Measurements from ENCODE around the gene FARP2.
"Not testable (repeated sequence)": the region's sequence is repeated elsewhere in the genome, so short reads cannot be mapped to it uniquely, and the experiment has no call there.

Gene FARP2

DNA sequence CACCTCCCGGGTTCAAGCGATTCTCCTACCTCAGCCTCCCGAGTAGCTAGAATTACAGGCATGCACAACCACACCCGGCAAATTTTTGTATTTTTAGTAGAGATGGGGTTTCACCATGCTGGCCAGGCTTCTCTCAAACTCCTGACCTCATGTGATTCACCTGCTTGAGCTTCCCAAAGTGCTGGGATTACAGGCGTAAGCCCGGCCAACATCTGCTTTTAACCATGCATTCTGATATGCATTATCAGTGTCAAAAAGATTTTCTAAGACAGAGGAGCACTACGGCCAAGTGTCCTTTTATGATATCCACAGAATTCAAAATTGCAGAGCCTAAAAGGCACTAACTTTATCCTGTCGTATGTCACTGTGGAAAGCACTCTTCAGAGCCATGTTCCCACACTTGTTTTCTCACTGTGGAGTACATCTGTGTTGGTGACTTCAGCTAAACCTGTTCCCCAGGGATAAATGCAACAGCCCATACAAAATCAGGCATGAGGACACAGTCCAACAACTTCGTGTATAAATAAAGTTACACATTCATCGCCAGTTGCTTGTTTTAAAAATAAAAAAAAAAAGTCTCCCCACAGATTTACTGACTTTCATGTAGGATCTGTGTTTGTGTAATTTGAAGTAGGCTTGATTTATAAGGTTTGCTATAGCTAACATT, 95.9 kb downstream of the FARP2 start:
- in situ Hi-C loops (cut with MboI; ENCODE audit: low sequenced_read_pairs): no loop called here

DNA sequence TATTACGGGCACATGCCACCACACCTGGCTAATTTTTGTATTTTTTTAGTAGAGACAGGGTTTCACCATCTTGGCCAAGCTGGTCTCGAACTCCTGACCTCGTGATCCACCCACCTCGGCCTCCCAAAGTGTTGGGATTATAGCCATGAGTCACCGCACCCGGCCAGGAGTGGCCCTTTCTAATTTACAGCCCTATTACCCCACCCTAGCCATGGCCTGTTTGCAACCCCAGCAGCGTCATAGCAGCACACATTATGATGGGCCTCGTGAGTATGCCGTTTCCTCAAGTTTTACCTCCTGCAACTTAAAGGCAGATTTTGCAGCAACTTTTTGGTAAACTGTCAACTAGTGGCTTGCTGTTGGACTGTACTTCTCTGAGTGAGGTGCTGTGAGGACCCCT, 97.8 kb downstream of the FARP2 start:
- in situ Hi-C loops (cut with MboI; ENCODE audit: low sequenced_read_pairs): not testable (repeated sequence)

DNA sequence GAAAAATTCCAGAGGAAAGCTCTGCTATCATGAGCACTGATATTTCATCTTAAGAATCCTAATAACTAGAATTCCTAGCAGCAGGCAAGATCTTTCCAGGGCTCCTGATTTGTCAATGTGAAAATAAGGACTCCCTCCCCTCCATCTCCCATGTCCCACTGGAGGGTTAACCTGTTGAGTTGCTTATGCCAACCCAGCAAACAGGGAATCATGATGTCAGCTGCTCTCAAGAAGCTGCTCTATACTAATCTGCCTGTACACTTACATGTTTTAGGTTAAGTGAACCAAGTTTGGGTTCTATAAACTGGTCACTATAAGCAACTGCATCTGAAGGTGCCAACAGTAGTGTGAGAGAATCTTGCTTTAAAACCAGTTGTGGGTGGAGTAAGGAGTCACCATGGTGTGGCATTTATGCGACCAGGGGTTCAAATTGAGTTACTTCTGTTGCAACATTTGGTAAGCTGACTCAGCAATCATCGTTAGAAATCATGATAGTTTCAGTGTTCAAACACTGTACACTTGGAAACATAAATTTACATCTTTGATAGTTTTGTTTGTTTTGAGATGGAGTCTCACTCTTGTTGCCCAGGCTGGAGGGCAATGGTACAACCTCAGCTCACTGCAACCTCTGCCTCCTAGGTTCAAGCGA, 98.9 kb downstream of the FARP2 start:
- in situ Hi-C loops (cut with MboI; ENCODE audit: low sequenced_read_pairs): no loop called here

DNA sequence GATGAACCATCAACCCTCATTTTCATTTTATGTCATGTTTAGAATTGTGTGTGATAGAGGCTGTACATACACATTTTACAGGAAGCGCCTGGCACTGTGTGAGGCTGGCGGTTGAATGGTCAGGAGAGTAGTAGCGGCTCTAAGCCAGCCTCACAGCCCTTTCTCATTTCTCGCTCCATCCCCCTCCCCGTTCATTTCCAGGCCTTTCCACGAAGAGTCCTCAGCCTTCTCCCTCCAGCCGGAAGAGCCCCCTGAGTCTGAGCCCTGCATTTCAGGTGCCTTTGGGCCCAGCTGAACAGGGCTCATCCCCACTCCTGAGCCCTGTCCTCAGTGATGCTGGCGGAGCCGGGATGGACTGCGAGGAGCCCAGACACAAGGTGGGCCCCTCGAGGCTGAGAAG, 100.5 kb downstream of the FARP2 start:
- in situ Hi-C loops (cut with MboI; ENCODE audit: low sequenced_read_pairs): no loop called here

DNA sequence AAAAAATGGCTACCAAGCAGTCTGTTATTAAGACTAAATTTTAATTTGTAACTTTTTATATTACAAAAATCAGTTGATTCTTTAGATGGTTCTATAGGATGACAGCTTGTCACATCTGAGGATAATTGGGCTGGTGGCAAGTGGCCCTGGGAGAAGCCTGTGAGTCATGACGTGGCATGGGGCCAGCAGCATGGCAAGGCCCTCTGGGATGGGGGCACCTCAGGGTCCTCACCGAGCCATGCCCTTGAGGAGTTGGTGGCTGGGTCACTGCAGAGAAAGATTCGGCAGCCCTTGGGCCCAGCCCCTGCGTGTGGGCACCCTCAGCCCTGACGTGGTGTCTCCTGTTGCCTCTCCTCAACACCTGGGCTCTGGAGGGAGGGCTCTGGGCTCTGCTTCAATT, 102.6 kb downstream of the FARP2 start:
- in situ Hi-C loops (cut with MboI; ENCODE audit: low sequenced_read_pairs): no loop called here

DNA sequence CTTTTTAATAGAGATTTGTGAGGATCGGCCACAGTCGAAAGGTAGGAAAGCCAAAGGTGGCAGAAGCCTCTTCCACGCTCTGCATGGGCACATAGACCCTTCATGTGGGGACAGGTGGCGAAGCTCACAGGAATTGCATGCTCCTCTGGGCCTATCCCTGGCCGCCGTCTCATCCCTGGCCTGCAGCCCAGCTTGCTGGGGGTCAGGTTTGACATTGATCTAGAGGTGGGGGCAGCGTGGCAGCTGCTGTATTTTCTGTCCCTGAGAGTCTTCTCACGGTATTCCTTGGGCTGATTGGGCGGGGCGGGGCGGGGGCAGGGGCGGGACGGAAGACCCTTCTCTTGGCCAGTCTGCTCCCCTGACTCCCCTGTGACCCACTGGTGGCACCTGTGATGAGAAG, 103.4 kb downstream of the FARP2 start:
- in situ Hi-C loops (cut with MboI; ENCODE audit: low sequenced_read_pairs): no loop called here

DNA sequence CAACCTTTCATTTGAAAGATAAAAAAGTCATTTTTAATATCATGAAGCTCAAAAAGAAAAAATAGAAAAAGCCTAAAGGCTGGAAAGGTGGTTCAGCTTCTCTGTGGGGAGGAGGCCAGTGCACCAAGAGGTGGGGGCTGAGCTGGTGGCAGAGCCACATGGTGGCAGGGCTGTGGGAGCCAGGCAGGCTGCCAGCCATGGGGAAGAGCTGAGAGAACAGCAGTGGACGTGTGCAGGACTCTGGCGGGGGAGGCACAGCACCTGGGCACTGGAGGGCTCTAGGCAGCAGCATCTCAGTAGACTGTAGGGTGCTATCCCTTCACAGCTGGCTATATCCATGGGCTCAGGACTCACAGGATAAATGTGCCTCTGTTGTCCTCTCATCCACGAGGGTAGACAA, 104.5 kb downstream of the FARP2 start:
- in situ Hi-C loops (cut with MboI; ENCODE audit: low sequenced_read_pairs): no loop called here

DNA sequence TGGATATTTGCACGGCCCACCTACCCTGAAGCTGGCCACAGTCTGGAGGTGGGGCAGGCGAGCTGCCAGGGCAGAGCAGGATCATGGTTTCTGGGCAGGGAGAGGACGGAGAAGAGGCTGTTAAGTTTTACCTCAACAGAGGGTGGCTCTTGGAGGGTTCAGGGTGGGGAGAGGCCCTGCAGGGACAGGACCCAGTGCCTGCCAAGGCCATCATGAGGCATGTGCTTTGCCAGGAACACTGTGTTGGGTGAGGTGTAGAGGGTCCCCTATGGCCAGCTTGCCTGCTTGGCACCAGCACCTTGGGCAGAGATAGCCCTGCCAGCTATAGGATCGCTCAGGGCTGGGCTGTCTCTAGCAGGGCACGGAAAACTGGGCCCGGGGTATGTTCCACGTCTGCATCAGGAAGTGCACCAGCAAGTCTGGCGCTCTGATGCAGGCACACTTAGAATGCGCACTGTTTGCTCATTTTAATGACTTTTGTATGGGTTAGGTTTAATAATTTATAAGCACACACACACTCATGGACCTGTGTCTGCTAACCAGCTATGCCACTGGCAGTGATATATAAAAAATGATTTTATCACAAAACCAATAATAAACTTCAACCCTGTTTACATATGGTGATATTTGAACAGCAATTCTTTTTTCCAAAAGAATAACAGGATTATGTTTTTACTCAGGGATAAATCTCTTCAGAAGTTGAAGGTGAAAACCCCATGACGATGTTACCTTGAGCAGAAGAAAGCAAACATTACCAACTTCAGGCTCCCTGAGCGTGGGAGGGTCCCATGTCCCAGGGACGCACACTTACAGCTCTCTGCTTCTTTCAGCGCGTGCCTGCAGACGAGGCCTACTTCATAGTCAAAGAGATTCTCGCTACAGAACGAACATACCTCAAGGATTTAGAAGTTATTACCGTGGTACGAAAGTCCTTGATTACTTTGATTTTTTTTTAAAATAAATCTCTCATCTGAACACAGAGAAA, 105.9 kb downstream of the FARP2 start:
- in situ Hi-C loops (cut with MboI; ENCODE audit: low sequenced_read_pairs): no loop called here

DNA sequence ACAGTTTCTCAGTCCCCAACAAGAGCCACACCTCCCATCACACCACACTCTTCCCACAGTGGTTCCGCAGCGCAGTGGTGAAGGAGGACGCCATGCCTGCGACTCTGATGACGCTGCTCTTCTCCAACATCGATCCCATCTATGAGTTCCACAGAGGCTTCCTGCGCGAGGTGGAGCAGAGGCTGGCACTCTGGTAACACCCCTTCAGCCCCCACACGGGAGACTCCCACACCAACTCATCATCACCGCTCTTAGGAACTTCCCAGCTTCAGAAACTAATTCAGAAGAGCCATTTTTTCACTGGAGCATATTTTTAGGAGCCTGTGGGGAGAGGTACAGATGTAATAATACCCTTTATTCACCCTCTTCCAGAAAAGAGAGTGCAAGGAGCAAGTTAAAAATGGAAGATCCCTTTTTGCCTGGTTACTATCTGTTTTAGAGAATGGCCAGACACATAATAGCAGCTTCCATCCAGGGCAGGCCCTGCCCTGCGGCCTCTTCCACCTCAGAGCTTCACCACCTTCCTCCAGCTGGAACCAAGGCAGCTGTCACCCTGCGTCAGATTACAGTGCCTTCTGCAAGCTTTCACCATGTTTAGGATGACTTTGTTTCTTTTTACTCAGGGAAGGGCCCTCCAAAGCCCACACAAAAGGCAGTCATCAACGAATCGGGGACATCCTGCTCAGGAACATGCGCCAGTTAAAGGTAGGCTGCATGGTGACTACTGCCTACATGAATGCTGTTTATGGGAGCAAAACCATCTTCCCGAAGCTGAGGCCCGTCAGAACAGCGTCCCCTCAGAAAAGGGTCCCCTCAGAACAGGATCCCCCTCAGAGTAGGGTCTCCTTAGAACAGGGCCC, 107.4 kb downstream of the FARP2 start:
- in situ Hi-C loops (cut with MboI; ENCODE audit: low sequenced_read_pairs): no loop called here

DNA sequence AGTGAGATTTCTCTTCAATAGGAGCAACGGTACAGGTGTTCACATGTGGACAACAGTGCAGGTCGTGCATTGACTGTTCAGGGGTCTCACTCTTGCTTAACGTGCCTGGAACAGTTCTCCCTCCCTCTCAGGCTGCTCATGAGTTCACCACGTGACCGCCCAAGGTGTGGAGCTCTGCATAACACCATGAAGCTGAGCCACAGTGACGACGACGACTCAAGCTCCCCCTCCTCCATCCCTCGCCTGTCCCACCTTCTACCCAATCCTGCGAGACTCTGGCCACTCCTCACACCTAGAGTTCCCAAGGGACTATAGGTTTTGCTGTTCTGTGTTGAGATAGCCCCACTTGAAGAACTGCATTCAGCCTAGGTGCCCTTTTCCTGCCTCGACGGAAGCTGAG, 109.5 kb downstream of the FARP2 start:
- in situ Hi-C loops (cut with MboI; ENCODE audit: low sequenced_read_pairs): no loop called here

DNA sequence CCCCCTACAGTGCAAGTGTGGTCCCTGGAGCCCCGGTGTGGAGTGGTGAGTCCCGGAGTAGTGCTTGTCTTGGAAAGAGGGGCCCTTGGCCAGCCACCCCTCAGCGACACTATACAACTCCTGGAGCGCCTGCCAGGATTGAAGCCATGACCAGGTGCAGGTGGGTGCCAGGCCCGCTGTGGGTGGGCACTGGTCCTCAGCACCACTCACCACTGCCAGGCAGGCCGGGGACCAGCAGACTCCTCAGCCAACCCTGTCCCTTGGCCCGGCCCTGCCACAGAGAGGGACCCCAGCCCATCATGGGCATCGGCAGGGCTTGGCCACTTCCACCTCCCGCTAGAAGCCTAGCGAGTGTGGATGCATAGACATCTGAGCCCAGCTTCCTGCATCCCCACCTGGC, 110.1 kb downstream of the FARP2 start:
- in situ Hi-C loops (cut with MboI; ENCODE audit: low sequenced_read_pairs): no loop called here

DNA sequence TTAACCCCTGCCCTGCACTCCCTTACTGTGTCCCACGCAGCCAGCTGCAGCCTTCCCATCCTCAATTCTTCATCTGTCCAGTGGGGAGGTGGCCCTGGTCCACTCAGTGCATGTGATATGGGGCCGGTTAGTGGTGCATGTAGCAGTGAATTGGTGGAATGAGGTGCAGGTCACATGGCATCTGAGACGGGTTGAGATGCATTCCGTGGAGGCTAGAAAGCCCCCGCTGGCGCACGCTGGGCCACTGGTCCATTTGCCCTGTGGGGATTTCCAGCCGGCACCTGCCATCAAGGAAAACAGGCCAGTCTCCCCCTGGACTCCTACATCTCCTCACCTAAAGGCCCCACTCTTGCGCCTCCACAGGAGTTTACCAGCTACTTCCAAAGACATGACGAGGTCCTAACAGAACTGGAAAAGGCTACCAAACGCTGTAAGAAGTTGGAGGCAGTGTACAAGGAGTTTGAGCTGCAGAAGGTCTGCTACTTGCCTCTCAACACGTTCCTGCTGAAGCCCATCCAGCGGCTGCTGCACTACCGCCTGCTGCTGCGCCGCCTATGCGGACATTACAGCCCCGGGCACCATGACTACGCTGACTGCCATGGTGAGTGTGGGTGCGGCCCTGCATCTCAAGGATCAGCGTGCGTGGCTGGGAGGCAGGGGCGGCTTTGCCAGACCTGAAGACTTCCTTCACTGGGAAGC, 111.8 kb downstream of the FARP2 start:
- in situ Hi-C loops (cut with MboI; ENCODE audit: low sequenced_read_pairs): no loop called here

DNA sequence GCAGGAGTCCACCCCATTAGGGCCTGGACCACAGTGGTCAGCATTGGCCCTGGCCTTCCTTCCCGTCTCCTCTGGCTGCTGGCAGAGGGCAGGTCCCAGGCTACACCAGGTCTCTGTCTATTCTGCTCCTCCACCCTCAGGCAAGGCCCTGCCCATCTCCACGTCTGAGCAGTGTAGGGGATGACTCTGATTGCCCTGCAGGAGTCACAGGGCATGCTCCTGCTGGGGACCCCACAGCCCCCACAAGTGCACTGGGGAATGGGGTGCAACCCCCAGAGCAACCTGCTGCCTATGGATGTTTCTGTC, 112.3 kb downstream of the FARP2 start:
- in situ Hi-C loops (cut with MboI; ENCODE audit: low sequenced_read_pairs): no loop called here

DNA sequence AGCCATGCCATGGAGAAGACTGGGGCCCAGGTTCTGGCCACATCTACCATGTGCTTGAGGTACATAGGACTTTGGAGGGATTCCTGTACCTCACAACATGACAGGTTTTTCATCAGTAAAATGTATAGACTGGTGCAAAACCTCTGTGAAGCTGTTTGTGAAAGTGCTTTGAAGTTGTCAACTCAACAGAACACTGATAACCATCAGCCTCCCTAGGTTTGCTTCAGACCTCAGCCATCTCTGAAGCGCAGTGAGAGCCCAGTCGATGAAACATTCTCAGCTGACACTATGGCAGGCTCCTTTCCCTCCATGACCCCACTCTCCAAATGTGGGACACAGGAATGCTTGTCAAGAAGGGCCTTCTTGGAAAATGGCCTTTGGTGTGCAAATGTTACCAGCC, 113.7 kb downstream of the FARP2 start:
- in situ Hi-C loops (cut with MboI; ENCODE audit: low sequenced_read_pairs): no loop called here

DNA sequence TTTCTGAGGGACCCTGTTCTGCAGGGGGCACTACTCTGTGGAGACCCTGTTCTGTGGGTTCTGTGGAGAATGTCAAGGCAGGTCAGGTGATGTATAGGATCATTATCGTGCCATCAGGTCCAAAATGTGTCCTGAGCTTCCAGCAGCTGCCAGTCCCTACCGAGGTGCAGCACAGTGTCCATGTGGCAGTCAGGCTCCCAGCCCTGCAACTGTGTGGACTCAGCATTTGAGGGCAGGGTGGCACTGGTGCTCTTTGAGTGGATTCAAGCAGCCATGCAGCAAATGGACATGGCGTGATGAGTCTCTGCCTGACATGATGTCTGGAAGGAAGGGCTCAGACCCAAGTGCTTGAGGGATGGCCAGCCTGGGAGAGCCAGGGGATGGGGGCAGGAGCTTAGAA, 117.3 kb downstream of the FARP2 start:
- in situ Hi-C loops (cut with MboI; ENCODE audit: low sequenced_read_pairs): no loop called here

DNA sequence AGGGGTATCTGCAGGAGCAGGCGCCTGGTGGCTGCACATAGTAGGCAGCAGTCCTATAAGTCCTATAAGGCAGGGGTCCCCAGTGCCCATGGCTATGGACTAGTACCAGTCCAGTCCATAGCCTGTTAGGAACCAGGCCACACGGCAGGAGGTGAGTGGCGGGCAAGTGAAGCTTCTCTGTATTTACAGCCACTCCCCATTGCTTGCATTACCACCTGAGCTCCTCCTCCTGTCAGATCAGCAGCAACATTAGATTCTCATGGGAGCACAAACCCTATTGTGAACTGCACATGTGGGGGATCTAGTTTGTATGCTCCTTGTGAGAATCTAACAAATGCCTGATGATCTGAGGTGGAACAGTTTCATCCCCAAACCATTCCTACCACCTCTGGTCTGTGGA, 119.2 kb downstream of the FARP2 start:
- in situ Hi-C loops (cut with MboI; ENCODE audit: low sequenced_read_pairs): no loop called here

DNA sequence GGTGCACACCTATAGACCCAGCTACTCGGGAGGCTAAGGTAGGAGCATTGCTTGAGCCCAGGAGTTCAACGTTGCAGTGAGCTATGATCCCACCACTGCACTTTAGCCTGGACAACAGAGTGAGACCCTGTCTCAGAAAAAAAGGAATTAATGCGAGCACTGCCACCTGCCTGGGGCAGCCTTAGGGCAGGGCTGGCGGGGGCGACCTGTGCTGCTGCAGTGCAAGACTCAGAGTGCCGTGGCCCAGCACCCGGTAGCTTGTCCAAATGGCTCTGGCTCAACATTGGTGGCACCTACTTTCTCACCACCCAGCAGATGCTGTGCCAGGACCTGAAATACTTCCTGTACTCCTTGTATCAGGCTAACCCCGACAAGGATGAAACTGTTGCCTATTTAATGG, 122.1 kb downstream of the FARP2 start:
- in situ Hi-C loops (cut with MboI; ENCODE audit: low sequenced_read_pairs): no loop called here

DNA sequence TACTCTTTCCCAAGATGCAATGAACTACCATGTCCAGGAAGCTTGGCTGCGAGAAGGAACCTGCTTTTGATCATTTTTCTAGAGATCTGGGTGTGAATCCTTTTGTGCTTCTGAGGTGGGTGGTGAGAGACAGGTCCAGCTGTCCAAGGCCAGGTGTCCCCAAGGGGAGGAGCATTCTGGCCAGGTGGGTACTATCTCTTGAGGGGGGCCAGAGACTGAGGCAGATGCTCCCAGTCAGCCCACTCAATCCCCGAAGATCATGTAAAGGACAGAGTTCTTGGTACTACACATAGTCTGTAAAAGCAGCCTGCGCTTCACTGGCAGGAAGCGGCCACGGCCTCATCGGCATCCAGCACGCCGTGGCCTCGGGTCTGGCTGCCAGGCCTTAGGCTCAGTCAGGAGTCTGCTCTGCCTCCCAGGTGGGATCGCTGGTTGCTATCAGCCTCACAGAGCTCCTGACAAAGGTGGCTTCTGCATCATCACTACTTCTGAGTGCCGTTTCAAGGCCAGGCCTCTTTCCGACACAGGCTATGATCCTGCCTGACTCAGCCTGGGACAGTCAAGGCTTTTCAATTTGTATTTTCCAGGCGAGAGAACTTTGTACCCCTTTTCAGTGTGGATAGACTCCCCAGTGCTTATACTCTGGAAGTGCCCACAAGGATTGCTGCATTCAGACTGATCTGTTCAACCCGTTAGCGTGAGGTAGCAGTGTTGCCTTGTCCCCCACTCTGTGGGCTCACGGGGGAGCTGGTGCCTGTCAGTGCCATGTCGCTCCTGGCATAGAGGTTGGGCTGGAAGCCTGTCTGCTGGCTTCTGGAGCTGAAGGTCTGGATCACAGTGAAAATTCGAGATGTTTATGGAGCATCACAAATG, 123.2 kb downstream of the FARP2 start:
- in situ Hi-C loops (cut with MboI; ENCODE audit: low sequenced_read_pairs): no loop called here

DNA sequence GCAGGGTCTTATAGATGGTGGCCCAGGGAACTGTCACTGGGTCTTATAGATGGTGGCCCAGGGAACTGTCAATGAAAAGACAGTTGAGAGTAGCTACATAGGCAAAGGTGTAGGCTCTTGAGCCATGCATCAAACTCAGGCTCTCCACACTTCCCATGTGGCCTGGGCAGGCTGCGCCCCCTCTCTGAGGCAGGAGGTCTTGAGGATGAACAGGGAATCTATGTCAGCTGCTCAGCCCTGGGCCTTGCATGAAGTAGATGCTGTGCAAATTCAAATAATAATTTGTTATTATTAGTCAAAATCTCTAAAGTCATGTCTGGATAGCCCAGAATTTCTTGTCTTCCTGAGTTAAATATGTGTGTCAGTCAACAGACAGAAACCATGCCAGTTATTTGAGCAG, 125.6 kb downstream of the FARP2 start:
- in situ Hi-C loops (cut with MboI; ENCODE audit: low sequenced_read_pairs): no loop called here

All from HL-60/S4 treated with phorbol 12-myristate 13-acetate at 8.2 ng/mL for 4 days and 3 days (cell line).